Stimulated activated CD4-positive, alpha-beta T cell treated with anti-CD3 and anti-CD28 coated beads, Interleukin-2, amount 100 ng/mL, for 4 hours (primary cell): ENCODE data around the gene NCLN.
"Not testable (repeated sequence)": the region's sequence is repeated elsewhere in the genome, so short reads cannot be mapped to it uniquely, and the experiment has no call there.

Experiments
- DNase-seq: peaks from one replicate; pipeline ENCODE4 v3.0.0-alpha.2; 2020; ENCODE audit warnings: low read depth

Gene NCLN

GRCh38 chr19:3198901-3199700 is 13.4 kb downstream of the NCLN start:
- no peak for DNase-seq

- DNase-seq: no peak
These were observed 15.5 kb downstream of the NCLN start for GRCh38 chr19:3201072-3201700.

GRCh38 chr19:3201911-3202310 is 16.2 kb downstream of the NCLN start:
- DNase-seq: no peak

GRCh38 chr19:3202346-3202745 is 16.6 kb downstream of the NCLN start:
- no peak for DNase-seq

GRCh38 chr19:3202895-3203294 is 17.2 kb downstream of the NCLN start:
- not testable (repeated sequence) for DNase-seq

- no peak for DNase-seq
These were observed 18.3 kb downstream of the NCLN start for GRCh38 chr19:3203805-3204645.

- no peak for DNase-seq
These were observed 19.0 kb downstream of the NCLN start for GRCh38 chr19:3204646-3205275.

GRCh38 chr19:3206216-3206953 is 20.7 kb downstream of the NCLN start:
- no peak for DNase-seq

GRCh38 chr19:3207461-3208242 is 21.9 kb downstream of the NCLN start:
- DNase-seq: no peak

GRCh38 chr19:3208317-3209207 is 22.8 kb downstream of the NCLN start:
- DNase-seq: no peak

GRCh38 chr19:3210347-3211017 is 24.8 kb downstream of the NCLN start:
- DNase-seq: peak; percentile 51

- DNase-seq: no peak
These were observed 25.5 kb downstream of the NCLN start for GRCh38 chr19:3211191-3211590.

- no peak for DNase-seq
These were observed 27.4 kb downstream of the NCLN start for GRCh38 chr19:3213159-3213558.

GRCh38 chr19:3216874-3217273 is 31.1 kb downstream of the NCLN start:
- DNase-seq: no peak

GRCh38 chr19:3220576-3220975 is 34.8 kb downstream of the NCLN start:
- no peak for DNase-seq

GRCh38 chr19:3221576-3221975 is 35.8 kb downstream of the NCLN start:
- DNase-seq: not testable (repeated sequence)

- DNase-seq: no peak
These were observed 37.0 kb downstream of the NCLN start for GRCh38 chr19:3222709-3223108.

- peak; percentile 50 for DNase-seq
These were observed 38.8 kb downstream of the NCLN start, which contains the start of gene CELF5 for GRCh38 chr19:3224346-3225168. Gene CELF5, plus strand, starts transcription at chr19:3224661. Its CDS starts 79 bp downstream, at chr19:3224740.
